Activated CD4-positive, alpha-beta T cell treated with anti-CD3 and anti-CD28 coated beads, Interleukin-10, Interleukin-2, amounts not matched to agents 100 ng/mL and 50 ng/mL, durations not matched to agents 16 hours and 8 hours (primary cell): ENCODE data around the gene SENP3.
A peak's percentile ranks its signal among the peaks of the same experiment; 100 is the strongest.

Experiments used
- DNase-seq: peaks from one replicate; pipeline ENCODE4 v3.0.0-alpha.2; 2020

SENP3 gene

DNA sequence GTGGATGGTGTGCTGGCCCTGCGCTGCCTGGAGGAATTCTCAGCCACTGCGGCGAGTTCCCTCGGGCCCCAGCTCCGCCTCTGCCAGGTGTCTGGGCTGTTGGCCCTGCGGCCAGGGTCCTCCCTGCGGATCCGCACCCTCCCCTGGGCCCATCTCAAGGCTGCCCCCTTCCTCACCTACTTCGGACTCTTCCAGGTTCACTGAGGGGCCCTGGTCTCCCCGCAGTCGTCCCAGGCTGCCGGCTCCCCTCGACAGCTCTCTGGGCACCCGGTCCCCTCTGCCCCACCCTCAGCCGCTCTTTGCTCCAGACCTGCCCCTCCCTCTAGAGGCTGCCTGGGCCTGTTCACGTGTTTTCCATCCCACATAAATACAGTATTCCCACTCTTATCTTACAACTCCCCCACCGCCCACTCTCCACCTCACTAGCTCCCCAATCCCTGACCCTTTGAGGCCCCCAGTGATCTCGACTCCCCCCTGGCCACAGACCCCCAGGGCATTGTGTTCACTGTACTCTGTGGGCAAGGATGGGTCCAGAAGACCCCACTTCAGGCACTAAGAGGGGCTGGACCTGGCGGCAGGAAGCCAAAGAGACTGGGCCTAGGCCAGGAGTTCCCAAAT, 4.5 kb upstream of the SENP3 start:
- DNase-seq: no peak

- no peak for DNase-seq
Observed at GRCh38 chr17:7557775-7558543, 3.8 kb upstream of the SENP3 start.

DNA sequence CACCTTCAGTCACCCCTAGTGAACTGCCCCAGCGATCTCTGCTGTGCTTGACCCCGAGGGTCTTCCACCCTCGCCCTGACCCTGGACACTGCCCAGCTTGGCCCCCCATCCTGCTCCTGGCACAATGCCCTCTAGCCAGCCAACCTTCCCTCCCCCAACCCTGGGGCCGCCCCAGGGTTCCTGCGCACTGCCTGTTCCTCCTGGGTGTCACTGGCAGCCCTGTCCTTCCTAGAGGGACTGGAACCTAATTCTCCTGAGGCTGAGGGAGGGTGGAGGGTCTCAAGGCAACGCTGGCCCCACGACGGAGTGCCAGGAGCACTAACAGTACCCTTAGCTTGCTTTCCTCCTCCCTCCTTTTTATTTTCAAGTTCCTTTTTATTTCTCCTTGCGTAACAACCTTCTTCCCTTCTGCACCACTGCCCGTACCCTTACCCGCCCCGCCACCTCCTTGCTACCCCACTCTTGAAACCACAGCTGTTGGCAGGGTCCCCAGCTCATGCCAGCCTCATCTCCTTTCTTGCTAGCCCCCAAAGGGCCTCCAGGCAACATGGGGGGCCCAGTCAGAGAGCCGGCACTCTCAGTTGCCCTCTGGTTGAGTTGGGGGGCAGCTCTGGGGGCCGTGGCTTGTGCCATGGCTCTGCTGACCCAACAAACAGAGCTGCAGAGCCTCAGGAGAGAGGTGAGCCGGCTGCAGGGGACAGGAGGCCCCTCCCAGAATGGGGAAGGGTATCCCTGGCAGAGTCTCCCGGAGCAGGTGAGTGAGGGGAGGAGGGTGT, 3.0 kb upstream of the SENP3 start, which contains the start of gene TNFSF13:
Gene TNFSF13, plus strand, starts transcription at position 207 of the 776 bp plus-strand sequence. Its CDS starts 290 bp downstream, at position 497.
- DNase-seq: no peak

DNA sequence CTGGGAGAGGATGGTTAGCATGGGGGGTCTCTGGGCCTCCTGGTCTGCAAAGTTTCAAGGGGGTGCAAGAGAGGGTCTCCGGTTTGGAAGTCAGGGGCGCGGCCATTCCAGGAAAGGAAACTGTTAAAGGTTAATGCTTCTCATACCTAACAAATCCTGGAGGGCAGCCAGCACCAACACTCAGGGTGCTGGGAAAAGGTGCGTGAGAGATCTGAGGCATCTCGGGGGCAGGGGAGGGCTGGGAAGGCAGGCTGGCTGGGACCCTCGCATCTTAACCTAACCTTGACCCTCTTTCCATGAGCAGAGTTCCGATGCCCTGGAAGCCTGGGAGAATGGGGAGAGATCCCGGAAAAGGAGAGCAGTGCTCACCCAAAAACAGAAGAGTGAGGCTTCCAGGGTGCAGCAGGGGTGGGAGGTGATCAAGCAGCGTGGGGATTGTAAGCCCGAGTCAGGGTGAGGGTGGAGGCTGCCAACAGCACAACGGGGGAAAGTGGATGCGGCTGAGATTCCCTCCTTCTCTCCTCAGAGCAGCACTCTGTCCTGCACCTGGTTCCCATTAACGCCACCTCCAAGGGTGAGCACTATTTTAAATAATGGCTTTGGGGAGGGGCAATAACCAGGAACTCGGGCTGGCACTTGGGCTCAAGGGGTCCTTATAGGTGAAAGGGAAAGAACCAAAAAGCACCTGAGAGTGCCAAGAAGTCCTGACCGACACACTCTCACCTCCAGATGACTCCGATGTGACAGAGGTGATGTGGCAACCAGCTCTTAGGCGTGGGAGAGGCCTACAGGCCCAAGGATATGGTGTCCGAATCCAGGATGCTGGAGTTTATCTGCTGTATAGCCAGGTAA, 2.2 kb upstream of the SENP3 start:
- DNase-seq: no peak

GRCh38 chr17:7560172-7561027, 1.3 kb upstream of the SENP3 start:
- peak; percentile 68 for DNase-seq

DNA sequence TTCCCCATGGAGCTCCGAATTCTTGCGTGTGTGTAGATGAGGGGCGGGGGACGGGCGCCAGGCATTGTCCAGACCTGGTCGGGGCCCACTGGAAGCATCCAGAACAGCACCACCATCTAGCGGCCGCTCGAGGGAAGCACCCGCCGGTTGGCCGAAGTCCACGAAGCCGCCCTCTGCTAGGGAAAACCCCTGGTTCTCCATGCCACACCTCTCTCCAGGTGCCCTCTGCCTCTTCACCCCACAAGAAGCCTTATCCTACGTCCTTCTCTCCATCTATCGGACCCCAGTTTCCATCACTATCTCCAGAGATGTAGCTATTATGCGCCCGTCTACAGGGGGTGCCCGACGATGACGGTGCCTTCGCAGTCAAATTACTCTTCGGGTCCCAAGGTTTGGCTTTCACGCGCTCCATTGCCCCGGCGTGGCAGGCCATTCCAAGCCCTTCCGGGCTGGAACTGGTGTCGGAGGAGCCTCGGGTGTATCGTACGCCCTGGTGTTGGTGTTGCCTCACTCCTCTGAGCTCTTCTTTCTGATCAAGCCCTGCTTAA, 617 bp upstream of the SENP3 start:
- peak; percentile 91 for DNase-seq

- no peak for DNase-seq
Observed at GRCh38 chr17:7562208-7562605, 488 bp downstream of the SENP3 start.

DNA sequence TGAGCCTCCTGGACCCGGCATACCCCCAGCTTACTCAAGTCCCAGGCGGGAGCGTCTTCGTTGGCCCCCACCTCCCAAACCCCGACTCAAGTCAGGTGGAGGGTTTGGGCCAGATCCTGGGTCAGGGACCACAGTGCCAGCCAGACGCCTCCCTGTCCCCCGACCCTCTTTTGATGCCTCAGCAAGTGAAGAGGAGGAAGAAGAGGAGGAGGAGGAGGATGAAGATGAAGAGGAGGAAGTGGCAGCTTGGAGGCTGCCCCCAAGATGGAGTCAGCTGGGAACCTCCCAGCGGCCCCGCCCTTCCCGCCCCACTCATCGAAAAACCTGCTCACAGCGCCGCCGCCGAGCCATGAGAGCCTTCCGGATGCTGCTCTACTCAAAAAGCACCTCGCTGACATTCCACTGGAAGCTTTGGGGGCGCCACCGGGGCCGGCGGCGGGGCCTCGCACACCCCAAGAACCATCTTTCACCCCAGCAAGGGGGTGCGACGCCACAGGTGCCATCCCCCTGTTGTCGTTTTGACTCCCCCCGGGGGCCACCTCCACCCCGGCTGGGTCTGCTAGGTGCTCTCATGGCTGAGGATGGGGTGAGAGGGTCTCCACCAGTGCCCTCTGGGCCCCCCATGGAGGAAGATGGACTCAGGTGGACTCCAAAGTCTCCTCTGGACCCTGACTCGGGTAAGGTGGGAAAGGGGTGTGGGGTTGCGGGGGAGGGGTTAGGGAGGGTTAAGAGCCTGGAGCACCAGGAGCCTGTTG, 1.6 kb downstream of the SENP3 start:
- no peak for DNase-seq

DNA sequence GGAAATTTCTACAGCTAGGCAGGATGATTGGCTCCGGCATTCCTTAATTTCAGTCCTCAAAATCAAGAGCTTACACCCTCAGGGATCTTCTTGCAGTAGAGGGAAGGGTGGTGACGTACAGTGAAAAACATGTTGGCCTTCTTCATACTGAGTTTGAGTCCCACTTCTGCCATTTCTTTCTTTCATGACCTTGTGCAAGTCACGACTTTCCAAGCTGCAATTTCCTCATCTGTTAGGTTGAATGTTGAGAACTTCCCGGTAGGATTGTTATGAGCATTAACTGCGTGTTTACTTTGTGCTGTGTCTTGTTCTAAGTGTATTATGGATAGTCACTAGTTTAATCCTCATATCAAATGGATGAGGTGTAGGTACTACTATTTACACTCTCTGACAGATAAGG, 7.9 kb downstream of the SENP3 start:
- DNase-seq: no peak

- DNase-seq: no peak
Observed at GRCh38 chr17:7570351-7570750, 8.6 kb downstream of the SENP3 start.

DNA sequence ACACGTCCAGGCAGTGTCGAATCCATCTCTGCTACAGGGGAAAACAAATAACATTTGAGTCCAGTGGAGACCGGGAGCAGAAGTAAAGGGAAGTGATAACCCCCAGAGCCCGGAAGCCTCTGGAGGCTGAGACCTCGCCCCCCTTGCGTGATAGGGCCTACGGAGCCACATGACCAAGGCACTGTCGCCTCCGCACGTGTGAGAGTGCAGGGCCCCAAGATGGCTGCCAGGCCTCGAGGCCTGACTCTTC, 10.5 kb downstream of the SENP3 start:
- DNase-seq: peak; percentile 100

GRCh38 chr17:7572588-7573323, 11.0 kb downstream of the SENP3 start:
- DNase-seq: no peak

DNA sequence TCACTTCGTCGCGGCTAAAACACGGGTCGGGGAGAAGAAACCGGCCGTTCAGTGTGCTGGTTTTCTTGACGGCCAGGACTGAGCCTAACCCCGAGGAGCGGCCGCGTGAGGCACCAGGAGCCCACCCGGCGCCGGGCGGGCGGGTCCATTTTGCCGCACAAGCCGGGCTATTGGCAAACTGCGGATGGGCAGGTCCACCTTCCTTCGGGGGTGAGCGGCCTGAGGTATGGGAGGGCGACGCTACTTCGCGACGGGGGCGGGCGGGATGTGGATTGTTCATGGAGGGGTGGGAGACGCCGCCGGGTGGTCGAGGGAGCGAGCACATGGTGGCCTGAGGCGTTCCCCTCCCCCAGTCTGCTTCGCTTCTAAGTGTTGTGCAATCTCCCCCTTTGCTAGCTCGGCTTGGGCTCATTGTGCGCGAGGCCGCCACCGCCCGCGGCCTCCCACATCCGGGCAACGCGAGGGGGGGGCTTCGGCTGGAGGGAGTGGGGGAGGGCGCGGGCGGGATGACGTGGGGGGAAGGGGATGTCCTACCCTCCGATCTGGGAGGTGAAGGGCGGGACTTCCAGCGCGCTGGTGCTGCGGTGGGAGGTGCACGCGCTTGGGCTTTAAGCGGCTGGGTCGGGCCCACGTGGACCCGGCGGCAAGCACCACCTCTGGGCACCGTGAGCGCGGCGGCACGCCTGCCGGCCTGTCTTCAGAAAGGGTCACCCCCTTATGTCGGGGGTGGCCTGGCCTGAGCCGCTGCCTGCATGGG, 11.8 kb downstream of the SENP3 start:
- peak; percentile 94 for DNase-seq

DNA sequence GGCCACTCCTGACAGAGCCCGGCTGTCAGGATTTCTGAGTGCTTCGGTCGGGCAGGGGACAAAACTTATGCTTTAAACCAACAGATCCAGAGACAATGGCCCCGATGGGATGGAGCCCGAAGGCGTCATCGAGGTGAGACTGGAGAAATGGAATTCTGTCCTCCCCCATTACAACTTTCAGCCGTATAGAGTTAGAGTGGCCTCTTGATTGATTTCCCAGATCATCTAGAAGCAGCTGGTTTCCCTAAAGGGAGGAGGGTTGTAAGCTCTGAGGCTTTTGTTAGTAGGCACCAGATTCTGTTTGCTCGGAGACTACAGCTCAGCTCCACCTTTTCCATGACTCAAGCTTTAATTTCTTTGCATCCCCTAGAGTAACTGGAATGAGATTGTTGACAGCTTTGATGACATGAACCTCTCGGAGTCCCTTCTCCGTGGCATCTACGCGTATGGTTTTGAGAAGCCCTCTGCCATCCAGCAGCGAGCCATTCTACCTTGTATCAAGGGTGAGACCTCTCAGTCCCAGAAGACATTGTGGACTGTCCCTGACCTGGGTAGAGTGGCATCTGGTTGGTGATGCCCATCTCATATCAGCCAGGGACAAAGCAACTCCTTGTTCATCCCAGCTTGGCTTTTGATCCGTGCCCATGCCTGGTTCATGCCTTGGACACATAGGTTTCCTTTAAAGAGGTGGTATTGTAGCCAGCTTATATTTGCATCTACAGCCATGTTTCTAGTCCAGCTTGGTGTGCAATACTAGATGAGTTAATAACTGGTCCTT, 12.6 kb downstream of the SENP3 start:
- no peak for DNase-seq

- DNase-seq: no peak
Observed at GRCh38 chr17:7575481-7575883, 13.8 kb downstream of the SENP3 start.

DNA sequence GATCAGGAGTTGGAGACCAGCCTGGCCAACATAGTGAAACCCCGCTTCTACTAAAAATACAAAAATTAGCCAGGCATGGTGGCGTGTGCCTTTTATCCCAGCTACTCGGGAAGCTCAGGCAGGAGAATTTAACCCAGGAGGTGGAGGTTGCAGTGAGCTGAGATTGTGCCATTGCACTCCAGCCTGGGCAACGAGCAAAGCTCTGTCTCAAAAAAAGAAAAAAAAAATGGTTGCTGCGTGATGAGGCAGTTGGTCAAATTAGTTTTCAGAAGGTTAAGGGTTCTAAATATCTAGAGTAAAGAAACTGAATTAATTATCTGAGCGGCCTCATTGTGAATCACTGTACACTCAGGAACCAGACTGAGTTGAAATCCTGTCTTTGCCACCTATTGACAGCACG, 14.2 kb downstream of the SENP3 start:
- no peak for DNase-seq

DNA sequence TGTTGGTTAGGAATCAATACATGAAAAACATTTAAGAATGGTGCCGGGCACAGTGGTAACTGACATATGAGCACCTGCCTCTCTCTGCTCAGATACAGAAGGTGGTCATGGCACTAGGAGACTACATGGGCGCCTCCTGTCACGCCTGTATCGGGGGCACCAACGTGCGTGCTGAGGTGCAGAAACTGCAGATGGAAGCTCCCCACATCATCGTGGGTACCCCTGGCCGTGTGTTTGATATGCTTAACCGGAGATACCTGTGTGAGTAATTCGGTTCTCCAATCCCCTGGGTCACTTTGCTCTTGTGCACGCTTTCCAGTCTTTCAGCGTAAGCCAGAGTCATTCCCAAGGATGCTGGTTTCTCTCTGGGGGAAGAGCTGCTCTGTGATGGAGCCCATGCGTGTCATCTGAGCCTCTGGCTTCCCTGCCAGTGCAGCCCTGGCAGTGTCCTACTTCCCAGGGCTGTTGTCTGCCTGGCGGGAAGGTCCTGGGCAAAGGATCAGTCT, 14.8 kb downstream of the SENP3 start:
- no peak for DNase-seq
